NT2/D1 (cell line): Measurements from ENCODE around the gene GLT1D1.

Source experiments
- YY1 ChIP-seq: IDR thresholded peaks from 2 replicates; pipeline ENCODE4 v1.6.1; 2011; ENCODE audit not compliant: insufficient read length, insufficient read depth
- ZNF274 ChIP-seq: IDR thresholded peaks from 2 replicates; pipeline ENCODE4 v1.6.1; 2011; ENCODE audit warnings: mild to moderate bottlenecking, low read depth, low read length

DNA sequence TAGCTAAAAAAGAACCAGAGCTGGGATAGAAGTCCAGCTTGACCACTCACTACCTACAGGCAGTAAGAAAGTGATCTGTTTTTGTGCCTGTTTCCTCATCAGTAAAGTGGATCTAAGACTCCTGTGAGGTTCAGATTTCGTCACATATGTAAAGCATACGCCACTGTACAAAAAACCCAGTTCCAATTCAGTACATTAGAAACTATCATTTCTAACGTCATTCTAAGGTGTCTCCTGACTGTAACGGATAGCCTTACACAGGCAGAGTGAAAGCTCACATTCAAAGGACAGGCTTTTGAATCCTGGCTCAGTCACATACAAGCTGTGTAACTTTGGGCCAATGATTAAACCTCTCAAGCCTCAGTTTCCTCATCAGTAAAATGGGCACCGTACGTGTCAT is 33.0 kb upstream of the GLT1D1 start:
- TF ChIP-seq ZNF274 (no peak), YY1 (no peak)
